GM23338 (cell line): ENCODE measurements around the gene C3orf85.

Experiments used
- CTCF ChIP-seq, 2 experiments: fragments of 200-600 bp in 1 of 2; sonication (generic) in 1 of 2; conservative IDR thresholded peaks; 2 replicates each; pipeline versions ENCODE4 v1.5.1 to v1.6.1; 2016 to 2017; ENCODE audit warnings: antibody characterized with exemption in 2 of 2, low read depth in 2 of 2, mild to moderate bottlenecking in 2 of 2, moderate library complexity in 1 of 2
- EZH2 ChIP-seq: fragments of 200-600 bp; sonication (generic); IDR thresholded peaks from one replicate; pipeline ENCODE4 v1.8.0; 2017; ENCODE audit warnings: antibody characterized with exemption, mild to moderate bottlenecking, low read depth; ENCODE audit not compliant: unreplicated experiment
- POLR2AphosphoS5 ChIP-seq: IDR thresholded peaks from 2 replicates; pipeline ENCODE4 v1.6.1; 2016; ENCODE audit warnings: antibody characterized with exemption, low read depth
- REST ChIP-seq: IDR thresholded peaks from one replicate; pipeline ENCODE4 v1.6.1; 2018; ENCODE audit warnings: antibody characterized with exemption; ENCODE audit not compliant: unreplicated experiment

DNA sequence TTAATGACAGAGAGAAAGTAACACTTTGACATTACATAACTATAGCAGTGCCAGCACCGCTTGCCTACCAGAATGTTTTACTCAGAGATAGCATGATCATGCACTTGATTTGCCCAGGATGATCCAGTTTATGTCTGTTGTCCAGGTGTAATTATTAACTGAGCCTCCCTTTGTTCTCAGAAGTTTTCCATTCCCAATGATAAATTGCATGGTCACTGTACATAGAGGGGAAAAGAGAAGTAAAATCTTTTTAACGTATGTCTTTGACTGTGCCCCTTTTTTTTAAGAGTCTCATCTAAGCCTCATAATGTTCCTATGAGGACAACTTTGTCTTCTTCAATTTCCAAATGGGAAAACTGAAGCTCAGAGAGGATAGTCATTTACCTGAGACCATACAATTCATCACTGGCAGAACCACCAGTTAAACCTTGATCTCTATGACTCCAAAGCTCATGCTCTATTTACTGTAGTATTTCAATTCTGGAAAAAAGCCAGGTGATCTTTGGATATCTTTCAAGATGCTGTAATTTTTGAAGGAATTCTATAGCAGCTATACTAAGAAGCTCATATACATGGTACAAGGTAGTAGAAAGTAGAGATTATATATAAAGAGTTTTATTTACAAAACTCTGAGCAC lies 25.1 kb downstream of the C3orf85 start:
- no peak for TF ChIP-seq CTCF (conservative IDR thresholded peaks at IDR 0.05; ENCODE audit: low read depth in 2 of 2)
- TF ChIP-seq REST = no peak
- TF ChIP-seq POLR2AphosphoS5 = no peak
- no peak for TF ChIP-seq EZH2
